HEK293 (cell line): ENCODE measurements around the gene ITIH2.

ENCODE experiments used
- CTCF ChIP-seq: fragments of 450-650 bp; formaldehyde crosslinking; IDR thresholded peaks from 2 replicates; pipeline ENCODE4 v1.5.1; 2016; ENCODE audit warnings: missing biosample characterization, missing genetic modification characterization
- SP2 ChIP-seq: fragments of 450-650 bp; formaldehyde crosslinking; IDR thresholded peaks from 2 replicates; pipeline ENCODE4 v1.5.1; 2016; ENCODE audit warnings: missing biosample characterization, missing genetic modification characterization
- TRIM28 ChIP-seq: IDR thresholded peaks from 2 replicates; pipeline ENCODE4 v1.6.1; 2011; ENCODE audit warnings: low read length, control low read depth, borderline replicate concordance
- ZBTB26 ChIP-seq: fragments of 450-650 bp; formaldehyde crosslinking; optimal IDR thresholded peaks from 2 replicates; pipeline ENCODE3; 2016; ENCODE audit warnings: missing biosample characterization, mild to moderate bottlenecking, missing genetic modification characterization
- ZNF175 ChIP-seq: fragments of 450-650 bp; formaldehyde crosslinking; IDR thresholded peaks from 2 replicates; pipeline ENCODE4 v1.5.1; 2016; ENCODE audit warnings: missing biosample characterization, missing genetic modification characterization
- ZNF26 ChIP-seq: fragments of 450-650 bp; formaldehyde crosslinking; IDR thresholded peaks from 2 replicates; pipeline ENCODE4 v1.5.1; 2016; ENCODE audit warnings: missing biosample characterization, missing genetic modification characterization
- ZNF324 ChIP-seq: fragments of 450-650 bp; formaldehyde crosslinking; IDR thresholded peaks from 2 replicates; pipeline ENCODE4 v1.5.1; 2016; ENCODE audit warnings: missing biosample characterization, missing genetic modification characterization
- ZNF513 ChIP-seq: fragments of 450-650 bp; IDR thresholded peaks from 2 replicates; pipeline ENCODE4 v1.5.1; 2018; ENCODE audit warnings: missing biosample characterization, missing genetic modification characterization
- ZNF658 ChIP-seq: fragments of 450-650 bp; formaldehyde crosslinking; IDR thresholded peaks from 2 replicates; pipeline ENCODE4; 2016; ENCODE audit warnings: missing biosample characterization, missing genetic modification characterization

GRCh38 chr10:7704071-7705016 is 1.2 kb downstream of the ITIH2 start:
- TF ChIP-seq ZBTB26 (tag by site-specific recombination) (no peak), CTCF (no peak), ZNF175 (tag by site-specific recombination) (no peak), ZNF324 (no peak), ZNF26 (tag by site-specific recombination) (no peak), SP2 (no peak), TRIM28 (no peak), ZNF658 (tag by site-specific recombination) (no peak), ZNF513 (tag by site-specific recombination) (no peak)
